ENCODE results near the gene C21orf58. TPM values are rescaled to one million over a fixed set of nuclear protein-coding genes. Genes with fewer than 3 reads are reported as not detected.
A peak's percentile ranks its signal among the peaks of the same experiment; 100 is the strongest.

Gene C21orf58
- total RNA-seq, 1 experiment from 2014 or later = 28.2 TPM

- H3K4me1 Mint-ChIP-seq (ENCODE audit: low read depth, unreplicated experiment) = no peaks in the 10 kb centered on the region
- CTCF ChIA-PET = interaction anchor here (0.7 kb wide), 2 partner anchors 33 to 49 kb away, joined by 3 to 4 read pairs; no protein-coding TSS in a partner anchor
- H3K9me3 Mint-ChIP-seq (ENCODE audit: low read depth, unreplicated experiment) = no peaks in the 10 kb centered on the region
- no TSS peak for BruUV-seq (replicated peaks)
- DNase-seq = no peak
- intact Hi-C loops (cut with micrococcal nuclease; ENCODE audit: unreplicated experiment) = no loop called here
- no peaks in the 10 kb centered on the region for H3K27me3 Mint-ChIP-seq (ENCODE audit: unreplicated experiment)
- no peak overlapping the region for H3K27ac Mint-ChIP-seq (ENCODE audit: unreplicated experiment)
- peaks cover 23% of the 10 kb centered on the region for H3K36me3 Mint-ChIP-seq (ENCODE audit: insufficient read depth, unreplicated experiment)
- TF ChIP-seq CTCF (IDR thresholded peaks at IDR 0.05; ENCODE audit: unreplicated experiment) = no peak
- H3K4me3 Mint-ChIP-seq (ENCODE audit: low read depth, unreplicated experiment) = no peak overlapping the region
These were observed 34.0 kb downstream of the C21orf58 start for GRCh38 chr21:46289655-46290179.

GRCh38 chr21:46287541-46287940 is 36.1 kb downstream of the C21orf58 start:
- no peak for TF ChIP-seq CTCF (IDR thresholded peaks at IDR 0.05; ENCODE audit: unreplicated experiment)
- no peak overlapping the region for H3K27ac Mint-ChIP-seq (ENCODE audit: unreplicated experiment)
- no peak overlapping the region for H3K4me3 Mint-ChIP-seq (ENCODE audit: low read depth, unreplicated experiment)
- intact Hi-C loops (cut with micrococcal nuclease; ENCODE audit: unreplicated experiment) = no loop called here
- peaks cover 23% of the 10 kb centered on the region for H3K36me3 Mint-ChIP-seq (ENCODE audit: insufficient read depth, unreplicated experiment)
- peaks cover 8% of the 10 kb centered on the region for H3K4me1 Mint-ChIP-seq (ENCODE audit: low read depth, unreplicated experiment)
- CTCF ChIA-PET = no interaction called here
- no peak for DNase-seq
- BruUV-seq (replicated peaks) = no TSS peak
- no peaks in the 10 kb centered on the region for H3K9me3 Mint-ChIP-seq (ENCODE audit: low read depth, unreplicated experiment)
- no peaks in the 10 kb centered on the region for H3K27me3 Mint-ChIP-seq (ENCODE audit: unreplicated experiment)

GRCh38 chr21:46286648-46287002 is 37.0 kb downstream of the C21orf58 start:
- no peak for DNase-seq
- H3K27me3 Mint-ChIP-seq (ENCODE audit: unreplicated experiment) = no peaks in the 10 kb centered on the region
- H3K4me1 Mint-ChIP-seq (ENCODE audit: low read depth, unreplicated experiment) = peaks cover 8% of the 10 kb centered on the region
- no peak for TF ChIP-seq CTCF (IDR thresholded peaks at IDR 0.05; ENCODE audit: unreplicated experiment)
- no peaks in the 10 kb centered on the region for H3K9me3 Mint-ChIP-seq (ENCODE audit: low read depth, unreplicated experiment)
- peak overlapping the region; percentile 88 for H3K27ac Mint-ChIP-seq (ENCODE audit: unreplicated experiment)
- intact Hi-C loops (cut with micrococcal nuclease; ENCODE audit: unreplicated experiment) = no loop called here
- peak overlapping the region; percentile 84 for H3K4me3 Mint-ChIP-seq (ENCODE audit: low read depth, unreplicated experiment)
- peaks cover 23% of the 10 kb centered on the region for H3K36me3 Mint-ChIP-seq (ENCODE audit: insufficient read depth, unreplicated experiment)
- no TSS peak for BruUV-seq (replicated peaks)
- CTCF ChIA-PET = no interaction called here

- TF ChIP-seq CTCF (IDR thresholded peaks at IDR 0.05; ENCODE audit: unreplicated experiment) = no peak
- Mint-ChIP-seq H3K9me3 (ENCODE audit: low read depth, unreplicated experiment) (no peaks in the 10 kb centered on the region), H3K36me3 (ENCODE audit: insufficient read depth, unreplicated experiment) (peaks cover 23% of the 10 kb centered on the region), H3K27me3 (ENCODE audit: unreplicated experiment) (no peaks in the 10 kb centered on the region), H3K27ac (ENCODE audit: unreplicated experiment) (peak within 1 kb of the TSS; percentile 88), H3K4me1 (ENCODE audit: low read depth, unreplicated experiment) (peaks cover 8% of the 10 kb centered on the region), H3K4me3 (ENCODE audit: low read depth, unreplicated experiment) (peak within 1 kb of the TSS; percentile 84)
- DNase-seq = peak; percentile 87
- intact Hi-C loops (cut with micrococcal nuclease; ENCODE audit: unreplicated experiment) = no loop called here
- BruUV-seq (replicated peaks) = no TSS peak
- CTCF ChIA-PET = interaction anchor here (1.1 to 1.2 kb wide), 2 partner anchors 25 to 143 kb away, joined by 4 read pairs; no protein-coding TSS in a partner anchor
These were observed 37.7 kb downstream of the C21orf58 start, which contains the start of gene YBEY for GRCh38 chr21:46285761-46286647. Gene YBEY (plus strand): TSS chr21:46286342. CDS start chr21:46286914, 572 bp downstream.

All from Calu3 (cell line).